Lung (tissue), 12 donors: ENCODE results near the gene PRAC2. TPM values are rescaled to one million over a fixed set of nuclear protein-coding genes. Genes with fewer than 3 reads are reported as not detected.

Source experiments
- ATAC-seq: fragments of 200-7000 bp; cut with Tn5 transposase; one replicate; pipeline ENCODE4 v1.9.1; 2020; ENCODE audit warnings: moderate number of reproducible peaks; ENCODE audit not compliant: insufficient read depth, low FRiP score
- DNase-seq, 3 donors: peaks; one replicate each; pipeline ENCODE4 v3.0.0-alpha.2; 2013 to 2017
- H3K27ac ChIP-seq, 2 donors: one replicate each; pipeline ENCODE4 v1.5.1; 2013; ENCODE audit warnings: mild to moderate bottlenecking in 2 of 2, moderate library complexity in 2 of 2, control low read depth in 1 of 2, inconsistent platforms in 1 of 2, low read depth in 1 of 2, low read length in 1 of 2
- H3K27me3 ChIP-seq, 3 donors: one replicate each; pipeline ENCODE4 v1.5.1; 2013; ENCODE audit warnings: low read length in 2 of 3; ENCODE audit not compliant: control insufficient read depth in 3 of 3, insufficient read depth in 3 of 3
- H3K36me3 ChIP-seq, 4 donors: one replicate each; pipeline ENCODE4 v1.5.1; 2013; ENCODE audit warnings: low read length in 4 of 4, mild to moderate bottlenecking in 1 of 4, moderate library complexity in 1 of 4; ENCODE audit not compliant: control insufficient read depth in 4 of 4, insufficient read depth in 4 of 4
- H3K4me1 ChIP-seq, 5 donors: one replicate each; pipeline ENCODE4 v1.5.1; 2013; ENCODE audit warnings: low read length in 5 of 5, mild to moderate bottlenecking in 2 of 5, moderate library complexity in 1 of 5; ENCODE audit not compliant: control insufficient read depth in 5 of 5, insufficient read depth in 5 of 5
- H3K4me3 ChIP-seq: one replicate; pipeline ENCODE4 v1.5.1; 2013; ENCODE audit warnings: mild to moderate bottlenecking, control low read depth, moderate library complexity
- H3K9ac ChIP-seq, 2 donors: one replicate each; pipeline ENCODE4 v1.5.1; 2013; ENCODE audit warnings: low read length in 2 of 2, control low read depth in 1 of 2; ENCODE audit not compliant: insufficient read depth in 1 of 2
- H3K9me3 ChIP-seq, 4 donors: one replicate each; pipeline ENCODE4 v1.5.1; 2013; ENCODE audit warnings: low read length in 3 of 4, mild to moderate bottlenecking in 1 of 4, moderate library complexity in 1 of 4; ENCODE audit not compliant: control insufficient read depth in 4 of 4, insufficient read depth in 3 of 4
- CTCF ChIP-seq: IDR thresholded peaks from 2 replicates; pipeline ENCODE4 v1.5.1; 2012; ENCODE audit warnings: mild to moderate bottlenecking; ENCODE audit errors: control extremely low read depth, extremely low read depth
- WGBS, 2 donors: extraction: QIAGEN DNeasy Blood & Tissue Kit; methylation state at CpG; one replicate each; pipeline ENCODE4 v1.1.7; 2013; 5-methylcytosine and 5-hydroxymethylcytosine counted together
- polyA plus RNA-seq, 2 donors: library from polyadenylated mRNA; stranded (reverse); fragments of 200-250 nt; gene quantifications; one replicate each; pipeline ENCODE4 v1.2.1, GENCODE V29; 2013
- total RNA-seq, 2 donors: library from RNA; depleted of rRNA in 1 of 2; stranded (reverse); fragments of >200 nt in 1 of 2; gene quantifications; one replicate each; pipeline ENCODE4 v1.2.1, GENCODE V29; 2014 to 2021
- donor health status: control.
- donor health status: control.
- donor health status: Bipolar disorder and iron deficiency.
- donor health status: healthy.
- donor health status: DM: yes; HTN: yes; CAD: no.

The PRAC2 gene
- total and polyA plus RNA-seq, 4 donors: not detected

- Histone ChIP-seq H3K4me1 (peaks cover 0 to 4% (median 0%) of the 10 kb centered on the region in 5 donors), H3K4me3 (no peak overlapping the region), H3K9me3 (no peaks in the 10 kb centered on the region), H3K9ac (no peak overlapping the region), H3K36me3 (no peaks in the 10 kb centered on the region), H3K27ac (no peak overlapping the region), H3K27me3 (peaks cover 2 to 64% (median 41%) of the 10 kb centered on the region in 3 donors)
- ATAC-seq (no peak), DNase-seq (no peak)
- no peak for TF ChIP-seq CTCF
- WGBS, 2 donors: 83% methylated on average over 5 of the region's 5 CpGs
These were observed 43.4 kb upstream of the PRAC2 start for GRCh38 chr17:48679385-48680096.

- H3K27me3 ChIP-seq: peaks cover 2 to 50% (median 30%) of the 10 kb centered on the region in 3 donors
- H3K36me3 ChIP-seq: no peaks in the 10 kb centered on the region
- peaks cover 0 to 4% (median 0%) of the 10 kb centered on the region in 5 donors for H3K4me1 ChIP-seq
- TF ChIP-seq CTCF: no peak
- H3K27ac ChIP-seq: no peak overlapping the region
- H3K9ac ChIP-seq: no peak overlapping the region
- H3K4me3 ChIP-seq: no peak overlapping the region
- ATAC-seq: no peak
- DNase-seq: no peak
- H3K9me3 ChIP-seq: no peaks in the 10 kb centered on the region
- WGBS, 2 donors: 85 to 89% methylated on average over 1 of the region's 1 CpG
These were observed 41.4 kb upstream of the PRAC2 start for GRCh38 chr17:48681609-48682008.

GRCh38 chr17:48690655-48691054 is 32.3 kb upstream of the PRAC2 start:
- TF ChIP-seq CTCF: no peak
- peaks cover 0 to 10% (median 2%) of the 10 kb centered on the region in 4 donors for H3K9me3 ChIP-seq
- H3K4me3 ChIP-seq: no peak overlapping the region
- no peaks in the 10 kb centered on the region for H3K36me3 ChIP-seq
- WGBS, 2 donors: 77 to 81% methylated on average over 5 of the region's 5 CpGs
- no peak overlapping the region for H3K9ac ChIP-seq
- H3K4me1 ChIP-seq: no peaks in the 10 kb centered on the region
- ATAC-seq (no peak), DNase-seq (no peak)
- no peak overlapping the region for H3K27ac ChIP-seq
- H3K27me3 ChIP-seq: peaks cover 0 to 34% (median 13%) of the 10 kb centered on the region in 3 donors
